SK-N-SH treated with all-trans-retinoic acid at 6 μM for 48 hours (cell line): ENCODE data around the gene POLK.

Source experiments
- ATAC-seq: fragments of 200-7000 bp; cut with Tn5 transposase; 3 replicates; pipeline ENCODE4 v1.9.1; 2020; ENCODE audit warnings: mild to moderate bottlenecking, moderate library complexity
- BACH2 ChIP-seq: fragments of 250-450 bp; sonication (Bioruptor Pico); IDR thresholded peaks from 2 replicates; pipeline ENCODE4 v1.9.0; 2021; ENCODE audit warnings: mild to moderate bottlenecking, borderline replicate concordance
- CREB5 ChIP-seq: fragments of 250-450 bp; sonication (Bioruptor Pico); IDR thresholded peaks from 2 replicates; pipeline ENCODE4 v1.5.1; 2020; ENCODE audit warnings: low read depth, mild to moderate bottlenecking, moderate library complexity
- CSDC2 ChIP-seq: fragments of 250-450 bp; sonication (Bioruptor Pico); IDR thresholded peaks from 2 replicates; pipeline ENCODE4 v1.5.0; 2020; ENCODE audit warnings: mild to moderate bottlenecking, moderate library complexity
- CSRNP3 ChIP-seq: fragments of 250-450 bp; sonication (Bioruptor Pico); IDR thresholded peaks from 2 replicates; pipeline ENCODE4 v1.5.1; 2021; ENCODE audit warnings: mild to moderate bottlenecking, moderate library complexity
- ESRRG ChIP-seq: fragments of 250-450 bp; sonication (Bioruptor Pico); IDR thresholded peaks from 2 replicates; pipeline ENCODE4 v1.6.1; 2021; ENCODE audit warnings: mild to moderate bottlenecking
- GLIS3 ChIP-seq: fragments of 250-450 bp; sonication (Bioruptor Pico); IDR thresholded peaks from 2 replicates; pipeline ENCODE4 v1.5.0; 2020; ENCODE audit warnings: mild to moderate bottlenecking, moderate library complexity
- OSR1 ChIP-seq: fragments of 250-450 bp; sonication (Bioruptor Pico); IDR thresholded peaks from 2 replicates; pipeline ENCODE4 v1.8.0; 2022; ENCODE audit warnings: moderate library complexity, mild to moderate bottlenecking, inconsistent platforms
- PATZ1 ChIP-seq: fragments of 250-450 bp; sonication (Bioruptor Pico); IDR thresholded peaks from 2 replicates; pipeline ENCODE4 v1.8.0; 2020; ENCODE audit warnings: mild to moderate bottlenecking, moderate library complexity, borderline replicate concordance
- POU6F1 ChIP-seq: fragments of 250-450 bp; sonication (Bioruptor Pico); IDR thresholded peaks from 2 replicates; pipeline ENCODE4 v1.8.0; 2021; ENCODE audit warnings: low read depth, mild to moderate bottlenecking, moderate library complexity, borderline replicate concordance
- PPARA ChIP-seq: fragments of 250-450 bp; sonication (Bioruptor Pico); IDR thresholded peaks from 2 replicates; pipeline ENCODE4 v1.5.0; 2020; ENCODE audit warnings: mild to moderate bottlenecking, borderline replicate concordance
- RARB ChIP-seq: fragments of 250-450 bp; sonication (Bioruptor Pico); IDR thresholded peaks from 2 replicates; pipeline ENCODE4 v1.8.0; 2021; ENCODE audit warnings: mild to moderate bottlenecking, moderate library complexity
- SNAI2 ChIP-seq: fragments of 250-450 bp; sonication (Bioruptor Pico); IDR thresholded peaks from 2 replicates; pipeline ENCODE4 v1.5.0; 2020; ENCODE audit warnings: mild to moderate bottlenecking, moderate library complexity
- TCF4 ChIP-seq: fragments of 250-450 bp; sonication (Bioruptor Pico); IDR thresholded peaks from 2 replicates; pipeline ENCODE4 v1.8.0; 2021; ENCODE audit warnings: mild to moderate bottlenecking, moderate library complexity, borderline replicate concordance
- TSHZ2 ChIP-seq: fragments of 250-450 bp; sonication (Bioruptor Pico); IDR thresholded peaks from 2 replicates; pipeline ENCODE4 v1.5.0; 2020; ENCODE audit warnings: mild to moderate bottlenecking, moderate library complexity
- ZC3H10 ChIP-seq: fragments of 250-450 bp; sonication (Bioruptor Pico); IDR thresholded peaks from 2 replicates; pipeline ENCODE4 v1.5.1; 2021; ENCODE audit warnings: mild to moderate bottlenecking, moderate library complexity
- ZFP3 ChIP-seq: fragments of 250-450 bp; sonication (Bioruptor Pico); IDR thresholded peaks from 2 replicates; pipeline ENCODE4 v1.5.0; 2020; ENCODE audit warnings: mild to moderate bottlenecking, moderate library complexity
- ZFP30 ChIP-seq: fragments of 450-650 bp; formaldehyde crosslinking; IDR thresholded peaks from 2 replicates; pipeline ENCODE4 v1.5.0; 2022; ENCODE audit warnings: mild to moderate bottlenecking, moderate library complexity
- ZNF70 ChIP-seq: fragments of 450-650 bp; formaldehyde crosslinking; IDR thresholded peaks from 2 replicates; pipeline ENCODE4 v1.5.0; 2020; ENCODE audit warnings: mild to moderate bottlenecking, moderate library complexity
- ZNF8 ChIP-seq: fragments of 450-650 bp; formaldehyde crosslinking; IDR thresholded peaks from 2 replicates; pipeline ENCODE4 v1.5.0; 2020; ENCODE audit warnings: mild to moderate bottlenecking, moderate library complexity

POLK gene

GRCh38 chr5:75510836-75511434, 756 bp upstream of the POLK start (continued):
- TF ChIP-seq CSRNP3 (CRISPR knock-in tag) (no peak), GLIS3 (CRISPR knock-in tag) (no peak)

GRCh38 chr5:75512383-75513074, 838 bp downstream of the POLK start:
- no peak for TF ChIP-seq BACH2 (CRISPR knock-in tag)
- TF ChIP-seq, all 23 proteins: peak for 0
- no peak for ATAC-seq

- no peak for TF ChIP-seq GLIS3 (CRISPR knock-in tag)
- TF ChIP-seq CSRNP3 (CRISPR knock-in tag), result no peak
- no peak for TF ChIP-seq ZNF8 (CRISPR knock-in tag)
- TF ChIP-seq ZC3H10 (CRISPR knock-in tag), result no peak
- TF ChIP-seq OSR1 (CRISPR knock-in tag), result no peak
- TF ChIP-seq ZFP30 (CRISPR knock-in tag), result no peak
- no peak for TF ChIP-seq ESRRG (CRISPR knock-in tag)
- no peak for TF ChIP-seq TSHZ2 (CRISPR knock-in tag)
- no peak for TF ChIP-seq CREB5 (CRISPR knock-in tag)
- no peak for ATAC-seq
Measured at GRCh38 chr5:75513841-75514240, 2.1 kb downstream of the POLK start.

- no peak for ATAC-seq
- TF ChIP-seq ZNF70, result no peak
- TF ChIP-seq, all 23 proteins: peak for 0
Measured at GRCh38 chr5:75514323-75514722, 2.6 kb downstream of the POLK start.

GRCh38 chr5:75519761-75520160, 8.1 kb downstream of the POLK start:
- no peak for TF ChIP-seq ZNF70
- no peak for TF ChIP-seq CSDC2 (CRISPR knock-in tag)
- no peak for TF ChIP-seq PATZ1 (CRISPR knock-in tag)
- no peak for TF ChIP-seq PPARA (CRISPR knock-in tag)
- TF ChIP-seq ZFP3, result no peak
- TF ChIP-seq ESRRG (CRISPR knock-in tag), result no peak
- no peak for TF ChIP-seq POU6F1 (CRISPR knock-in tag)
- no peak for TF ChIP-seq OSR1 (CRISPR knock-in tag)
- no peak for TF ChIP-seq SNAI2 (CRISPR knock-in tag)
- no peak for TF ChIP-seq RARB
- no peak for TF ChIP-seq TCF4 (CRISPR knock-in tag)
- ATAC-seq, result no peak
